ACC112 (cell line): Measurements from ENCODE around the gene CCDC192.

Experiments
- H2AFZ ChIP-seq: fragments of 200-600 bp; sonication (generic); one replicate; pipeline ENCODE4 v1.6.0; 2017; ENCODE audit warnings: antibody characterized with exemption, low read length; ENCODE audit not compliant: unreplicated experiment
- H3K27ac ChIP-seq: fragments of 200-600 bp; sonication (generic); 2 replicates; pipeline ENCODE4 v1.5.1; 2014; ENCODE audit warnings: low read depth, mild to moderate bottlenecking, antibody characterized with exemption, low read length, moderate library complexity
- H3K27me3 ChIP-seq: fragments of 200-600 bp; sonication (generic); 2 replicates; pipeline ENCODE4 v1.6.1; 2014; ENCODE audit warnings: mild to moderate bottlenecking, antibody characterized with exemption, low read length, moderate library complexity, mixed read lengths; ENCODE audit not compliant: insufficient read depth
- H3K36me3 ChIP-seq: fragments of 200-600 bp; sonication (generic); 2 replicates; pipeline ENCODE4 v1.6.1; 2016; ENCODE audit warnings: mild to moderate bottlenecking, antibody characterized with exemption, low read length, moderate library complexity, mixed read lengths; ENCODE audit not compliant: insufficient read depth
- H3K4me1 ChIP-seq: fragments of 200-600 bp; sonication (generic); one replicate; pipeline ENCODE4 v1.6.1; 2016; ENCODE audit warnings: low read length, mixed read lengths; ENCODE audit not compliant: insufficient read depth, unreplicated experiment, control insufficient read depth
- H3K4me3 ChIP-seq: fragments of 200-600 bp; sonication (generic); 2 replicates; pipeline ENCODE4 v1.5.1; 2014; ENCODE audit warnings: mild to moderate bottlenecking, low read depth, low read length
- H3K79me2 ChIP-seq: fragments of 200-600 bp; sonication (generic); one replicate; pipeline ENCODE4 v1.6.0; 2016; ENCODE audit warnings: low read length; ENCODE audit not compliant: control insufficient read depth, unreplicated experiment, insufficient read depth

Gene CCDC192

DNA sequence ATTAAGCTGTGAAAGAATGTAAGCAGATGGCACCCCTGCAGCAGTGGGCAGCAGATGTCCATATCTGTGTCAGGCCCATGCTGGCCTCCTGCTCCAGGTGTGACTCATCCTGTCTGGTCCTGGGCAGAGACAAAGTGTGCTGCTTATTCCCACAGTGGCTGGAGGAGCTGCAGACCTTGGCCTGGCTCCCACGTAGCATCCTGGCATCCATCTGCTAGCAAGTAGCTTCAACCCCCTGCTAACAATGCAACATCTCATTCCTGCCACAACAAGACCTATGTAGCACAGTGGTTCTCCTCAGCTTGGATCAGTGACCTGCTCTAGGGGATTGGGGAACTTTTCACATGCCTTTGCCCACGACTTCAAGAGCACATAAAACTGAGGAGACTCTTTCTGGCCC lies 254.0 kb downstream of the CCDC192 start:
- H3K4me1 ChIP-seq = peaks cover 27% of the 10 kb centered on the region
- no peak overlapping the region for H3K4me3 ChIP-seq
- no peaks in the 10 kb centered on the region for H3K27me3 ChIP-seq
- H3K79me2 ChIP-seq = no peaks in the 10 kb centered on the region
- H2AFZ ChIP-seq = no peak overlapping the region
- H3K36me3 ChIP-seq = 0 out of 2 replicates have a peak, but pooled peaks cover 8% of the 10 kb centered on the region
- H3K27ac ChIP-seq = no peak overlapping the region

GRCh38 chr5:127957701-127958239 lies 254.6 kb downstream of the CCDC192 start:
- Histone ChIP-seq H2AFZ (no peak overlapping the region), H3K79me2 (no peaks in the 10 kb centered on the region), H3K27me3 (no peaks in the 10 kb centered on the region), H3K27ac (no peak overlapping the region), H3K4me1 (peaks cover 27% of the 10 kb centered on the region), H3K36me3 (0 out of 2 replicates have a peak, but pooled peaks cover 8% of the 10 kb centered on the region), H3K4me3 (no peak overlapping the region)

DNA sequence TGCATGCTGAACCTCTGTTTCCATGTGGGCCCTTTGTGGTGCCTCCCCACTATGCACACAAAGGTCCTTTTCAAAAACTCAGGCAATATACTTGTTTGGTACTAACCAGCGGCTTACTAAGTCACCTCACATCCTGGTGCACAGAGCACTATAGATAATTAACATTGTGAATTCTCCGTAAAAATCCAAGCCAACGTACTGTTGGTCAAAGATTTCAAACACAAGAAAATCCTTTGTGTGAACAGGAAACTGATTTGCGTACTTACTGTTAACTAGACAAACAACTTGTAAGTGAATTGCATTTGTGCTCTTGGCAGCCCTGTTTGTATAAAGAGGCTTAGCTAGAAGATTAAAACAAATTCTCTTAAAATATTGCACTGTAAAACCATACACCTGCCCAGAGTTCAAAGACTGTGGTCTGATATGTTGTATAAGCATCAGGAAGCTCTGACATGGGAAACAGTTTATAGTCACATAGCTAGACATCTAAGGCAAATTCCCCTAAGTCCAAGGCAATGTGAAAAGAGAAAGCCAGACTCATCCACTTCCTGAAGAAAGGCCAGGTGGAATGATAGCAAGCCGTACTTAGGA lies 255.3 kb downstream of the CCDC192 start:
- Histone ChIP-seq H3K27ac (no peak overlapping the region), H3K36me3 (0 out of 2 replicates have a peak, but pooled peaks cover 8% of the 10 kb centered on the region), H3K27me3 (no peaks in the 10 kb centered on the region), H3K4me3 (no peak overlapping the region), H3K4me1 (peaks cover 27% of the 10 kb centered on the region), H3K79me2 (no peaks in the 10 kb centered on the region), H2AFZ (no peak overlapping the region)

- H3K27ac ChIP-seq = no peak overlapping the region
- no peaks in the 10 kb centered on the region for H3K79me2 ChIP-seq
- H2AFZ ChIP-seq = no peak overlapping the region
- H3K36me3 ChIP-seq = 0 out of 2 replicates have a peak, but pooled peaks cover 8% of the 10 kb centered on the region
- H3K4me1 ChIP-seq = peaks cover 27% of the 10 kb centered on the region
- no peak overlapping the region for H3K4me3 ChIP-seq
- H3K27me3 ChIP-seq = no peaks in the 10 kb centered on the region
These were observed 256.1 kb downstream of the CCDC192 start for GRCh38 chr5:127959152-127959764.

GRCh38 chr5:127960270-127960691 lies 257.1 kb downstream of the CCDC192 start:
- Histone ChIP-seq H3K27ac (no peak overlapping the region), H3K4me1 (peaks cover 27% of the 10 kb centered on the region), H3K79me2 (no peaks in the 10 kb centered on the region), H3K36me3 (0 out of 2 replicates have a peak, but pooled peaks cover 8% of the 10 kb centered on the region), H3K4me3 (no peak overlapping the region; the same call in 1 of the 2 replicates), H2AFZ (no peak overlapping the region), H3K27me3 (no peaks in the 10 kb centered on the region)

GRCh38 chr5:127961006-127961762 lies 258.0 kb downstream of the CCDC192 start:
- H2AFZ ChIP-seq = no peak overlapping the region
- 0 out of 2 replicates have a peak, but pooled peaks cover 8% of the 10 kb centered on the region for H3K36me3 ChIP-seq
- H3K4me3 ChIP-seq = no peak overlapping the region
- H3K27ac ChIP-seq = no peak overlapping the region
- H3K79me2 ChIP-seq = no peaks in the 10 kb centered on the region
- H3K27me3 ChIP-seq = no peaks in the 10 kb centered on the region
- H3K4me1 ChIP-seq = peaks cover 27% of the 10 kb centered on the region

- H3K79me2 ChIP-seq = no peaks in the 10 kb centered on the region
- H3K4me3 ChIP-seq = no peak overlapping the region
- H3K27me3 ChIP-seq = no peaks in the 10 kb centered on the region
- H2AFZ ChIP-seq = no peak overlapping the region
- H3K36me3 ChIP-seq = 0 out of 2 replicates have a peak, but pooled peaks cover 4% of the 10 kb centered on the region
- peaks cover 27% of the 10 kb centered on the region for H3K4me1 ChIP-seq
- H3K27ac ChIP-seq = no peak overlapping the region
These were observed 258.6 kb downstream of the CCDC192 start for GRCh38 chr5:127961763-127962145.

DNA sequence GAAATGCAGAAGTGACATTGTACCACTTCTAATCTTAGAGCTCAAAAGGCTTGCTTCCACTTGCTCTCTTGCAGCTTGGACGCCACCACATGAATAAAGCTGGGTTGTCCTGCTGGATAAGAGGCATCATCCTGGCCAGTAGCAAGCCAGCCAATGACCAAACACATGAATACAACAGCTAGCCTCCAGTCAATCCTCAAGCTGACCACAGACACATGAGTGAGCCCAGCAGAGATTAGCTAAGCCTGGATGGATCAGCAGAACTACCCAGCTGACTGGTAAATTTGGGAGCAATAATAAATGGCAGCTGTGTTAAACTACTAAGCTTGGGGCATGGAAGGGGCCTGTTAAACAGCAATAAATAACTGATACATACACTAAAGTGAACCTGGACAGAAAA lies 259.3 kb downstream of the CCDC192 start:
- Histone ChIP-seq H3K27me3 (no peaks in the 10 kb centered on the region), H2AFZ (no peak overlapping the region), H3K79me2 (no peaks in the 10 kb centered on the region), H3K4me3 (no peak overlapping the region), H3K27ac (no peak overlapping the region), H3K4me1 (peaks cover 21% of the 10 kb centered on the region), H3K36me3 (0 out of 2 replicates have a peak, but pooled peaks cover 4% of the 10 kb centered on the region)

DNA sequence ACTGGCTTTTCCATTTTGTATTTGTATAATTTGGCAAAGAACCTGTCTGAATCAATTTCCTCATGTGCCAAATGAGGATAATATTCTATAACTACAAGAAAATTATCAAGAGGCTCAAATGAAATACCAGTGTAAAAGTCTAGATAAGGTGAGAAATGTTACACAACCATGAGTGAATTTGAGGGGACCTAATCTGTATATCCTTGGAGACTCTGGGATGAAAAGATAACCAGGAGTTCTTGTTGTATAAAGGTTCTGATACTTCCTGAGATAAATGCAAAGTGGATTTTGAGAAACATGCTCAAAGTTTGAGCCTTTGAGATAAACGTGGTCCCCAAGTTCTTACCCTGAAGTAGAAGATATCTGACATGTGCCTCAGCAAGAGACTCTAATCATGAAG lies 260.0 kb downstream of the CCDC192 start:
- no peaks in the 10 kb centered on the region for H3K79me2 ChIP-seq
- no peaks in the 10 kb centered on the region for H3K27me3 ChIP-seq
- no peak overlapping the region for H3K27ac ChIP-seq
- H3K4me3 ChIP-seq = no peak overlapping the region
- no peak overlapping the region for H2AFZ ChIP-seq
- peaks cover 18% of the 10 kb centered on the region for H3K4me1 ChIP-seq
- H3K36me3 ChIP-seq = 0 out of 2 replicates have a peak, but pooled peaks cover 4% of the 10 kb centered on the region

DNA sequence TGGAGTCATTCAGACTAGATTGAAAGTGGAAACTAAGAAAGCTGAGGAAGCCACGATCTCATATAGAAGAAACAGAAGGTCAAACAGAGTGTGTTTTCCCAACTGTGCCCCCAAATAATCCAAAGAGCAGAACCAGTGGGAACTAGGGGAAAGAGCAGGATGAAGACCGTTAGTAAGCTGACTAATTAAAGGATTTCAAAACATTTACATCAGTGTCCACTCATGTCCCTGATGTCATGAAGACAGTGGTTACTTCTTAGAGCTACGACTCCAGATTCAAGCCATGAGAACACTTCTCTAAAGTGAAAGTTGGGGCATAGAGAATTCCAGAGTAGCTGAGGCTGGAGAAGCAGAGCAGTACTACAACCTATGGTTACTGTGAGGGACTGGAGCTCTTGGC lies 260.7 kb downstream of the CCDC192 start:
- Histone ChIP-seq H3K4me3 (no peak overlapping the region), H3K27me3 (no peaks in the 10 kb centered on the region)

More for the DNA sequence above, 260.7 kb downstream of the CCDC192 start:
- Histone ChIP-seq H3K36me3 (0 out of 2 replicates have a peak, but pooled peaks cover 4% of the 10 kb centered on the region), H3K27ac (no peak overlapping the region), H2AFZ (no peak overlapping the region), H3K79me2 (no peaks in the 10 kb centered on the region), H3K4me1 (peaks cover 16% of the 10 kb centered on the region)
